Nucleus accumbens (tissue), 56 donors: ENCODE data around the gene SMCO2.

Source experiments
- DNase-seq, 56 donors: peaks; one replicate each; lab custom pipeline; 2025; lab: John Stamatoyannopoulos, UW

The SMCO2 gene

GRCh38 chr12:27548301-27549199 is 102.0 kb downstream of the SMCO2 start:
- no peak for DNase-seq

- DNase-seq = no peak
Observed at GRCh38 chr12:27549236-27549800, 102.8 kb downstream of the SMCO2 start.

- peak in 20 of 56 donors; percentile 5 to 62 (median 18) for DNase-seq
Observed at GRCh38 chr12:27549801-27550652, 103.5 kb downstream of the SMCO2 start.

GRCh38 chr12:27550653-27550975 is 104.1 kb downstream of the SMCO2 start:
- no peak for DNase-seq

GRCh38 chr12:27551172-27551840 is 104.8 kb downstream of the SMCO2 start:
- DNase-seq = no peak
